HepG2 (cell line): ENCODE data around the gene HOXA5. TPM values are rescaled to one million over a fixed set of nuclear protein-coding genes. Genes with fewer than 3 reads are reported as not detected.

ENCODE experiments used
- ATAC-seq: fragments of 200-7000 bp; cut with Tn5 transposase; 3 replicates; pipeline ENCODE4 v1.9.1; 2020; ENCODE audit warnings: mild to moderate bottlenecking, moderate library complexity
- BruUV-seq: library from RNA; stranded (reverse); fragments of 400-500 nt; replicated peaks from 2 replicates; lab custom pipeline; 2021; lab: Mats Ljungman, UMichigan
- CTCF ChIA-PET: fragments of 300-600 bp; formaldehyde crosslinking; extraction: SDS; loops from one replicate; lab custom pipeline; 2021; ENCODE audit warnings: low total read pairs, inconsistent platforms, low intra/inter-chr PET ratio; lab: Yijun Ruan, JAX
- POLR2A ChIA-PET: fragments of 350-600 bp; sonication (Branson Sonifier 250); formaldehyde crosslinking; loops from one replicate; lab custom pipeline; 2020; ENCODE audit warnings: antibody characterized with exemption, inconsistent platforms; lab: Yijun Ruan, JAX
- DNase-seq: peaks from one replicate; pipeline ENCODE4 v3.0.0-alpha.2; 2015; ENCODE audit warnings: low spot score
- FAIRE-seq: peaks from 3 replicates; lab custom pipeline; 2011; peaks lifted over from hg19 to GRCh38; lab: Jason Lieb, UNC
- H2AFZ ChIP-seq: one replicate; pipeline ENCODE4 v1.6.1; 2011; ENCODE audit warnings: low read length, inconsistent platforms
- H3K27ac ChIP-seq: fragments of 300-600 bp; 3 replicates; pipeline ENCODE4 v1.8.0; 2011; ENCODE audit warnings: mixed run types, mild to moderate bottlenecking, mixed read lengths, low read length, inconsistent platforms; ENCODE audit not compliant: insufficient read depth; ENCODE audit errors: extremely low read length
- H3K27me3 ChIP-seq, 2 experiments: fragments of 200-600 bp in 1 of 2; 2 replicates in 1 of 2; 3 replicates in 1 of 2; pipeline versions ENCODE4 v1.6.0 to v1.8.0; 2011; ENCODE audit warnings: low read length in 2 of 2, mild to moderate bottlenecking in 2 of 2, moderate library complexity in 2 of 2, inconsistent platforms in 1 of 2; ENCODE audit not compliant: insufficient read depth in 2 of 2, control insufficient read depth in 1 of 2
- H3K36me3 ChIP-seq, 2 experiments: fragments of 200-600 bp in 1 of 2; replicated peaks in 1 of 2; 2 replicates in 1 of 2; 3 replicates in 1 of 2; pipeline versions ENCODE4 v1.5.1 to v1.8.0; 2011; ENCODE audit warnings: low read length in 2 of 2, inconsistent platforms in 1 of 2; ENCODE audit not compliant: insufficient read depth in 2 of 2, control insufficient read depth in 1 of 2
- H3K4me1 ChIP-seq: 2 replicates; pipeline ENCODE4 v1.5.1; 2012; ENCODE audit warnings: low read length, inconsistent platforms; ENCODE audit not compliant: insufficient read depth
- H3K4me2 ChIP-seq: 2 replicates; pipeline ENCODE4 v1.6.0; 2011; ENCODE audit warnings: low read depth, low read length, inconsistent platforms
- H3K4me3 ChIP-seq, 3 experiments: fragments of 200-600 bp in 1 of 3; sonication (generic), shearing (Covaris generic) in 1 of 3; replicated peaks in 1 of 3; 2 replicates each; pipeline ENCODE4 v1.5.1; 2011 to 2016; ENCODE audit warnings: low read length in 3 of 3, inconsistent platforms in 2 of 3, low read depth in 2 of 3, mild to moderate bottlenecking in 2 of 3, control low read depth in 1 of 3, mixed read lengths in 1 of 3; ENCODE audit not compliant: insufficient read depth in 1 of 3
- H3K79me2 ChIP-seq: one replicate; pipeline ENCODE4 v1.6.1; 2011; ENCODE audit warnings: low read length, inconsistent platforms; ENCODE audit not compliant: insufficient read depth
- H3K9ac ChIP-seq: 2 replicates; pipeline ENCODE4 v1.6.0; 2011; ENCODE audit warnings: mild to moderate bottlenecking, low read depth, low read length, inconsistent platforms; ENCODE audit not compliant: insufficient read depth
- H3K9me3 ChIP-seq: 2 replicates; pipeline ENCODE4 v1.5.1; 2012; ENCODE audit warnings: mild to moderate bottlenecking, low read length
- H4K20me1 ChIP-seq: 2 replicates; pipeline ENCODE4 v1.6.0; 2011; ENCODE audit warnings: inconsistent platforms, mild to moderate bottlenecking, low read length, moderate library complexity; ENCODE audit not compliant: insufficient read depth
- HNRNPLL ChIP-seq: fragments of 200-400 bp; formaldehyde crosslinking; IDR thresholded peaks from 2 replicates; pipeline ENCODE4 v1.6.1; 2017; ENCODE audit warnings: mild to moderate bottlenecking, low read depth, low read length; ENCODE audit not compliant: poor library complexity, severe bottlenecking
- KDM2A ChIP-seq: sonication (generic); formaldehyde crosslinking; IDR thresholded peaks from 2 replicates; pipeline ENCODE4 v1.4.0; 2020; ENCODE audit warnings: low read depth, missing genetic modification reagents, borderline replicate concordance
- MEIS1 ChIP-seq: sonication (generic); formaldehyde crosslinking; IDR thresholded peaks from 2 replicates; pipeline ENCODE4 v1.9.0; 2021; ENCODE audit warnings: mild to moderate bottlenecking, missing genetic modification reagents, moderate library complexity, borderline replicate concordance
- MZF1 ChIP-seq: sonication (generic); formaldehyde crosslinking; IDR thresholded peaks from 2 replicates; pipeline ENCODE4 v1.8.1; 2023; ENCODE audit warnings: mild to moderate bottlenecking, missing genetic modification reagents, borderline replicate concordance
- RBM39 ChIP-seq: fragments of 200-400 bp; formaldehyde crosslinking; IDR thresholded peaks from one replicate; pipeline ENCODE4 v1.6.1; 2018; ENCODE audit warnings: antibody characterized with exemption, mild to moderate bottlenecking, low read depth, low read length; ENCODE audit not compliant: poor library complexity, severe bottlenecking
- TEAD3 ChIP-seq: optimal IDR thresholded peaks from 2 replicates; pipeline ENCODE3; 2016; ENCODE audit warnings: borderline replicate concordance
- XBP1 ChIP-seq: sonication (generic); formaldehyde crosslinking; IDR thresholded peaks from 2 replicates; pipeline ENCODE4 v1.5.0; 2020; ENCODE audit warnings: missing genetic modification reagents
- XRCC5 ChIP-seq: fragments of 200-400 bp; formaldehyde crosslinking; optimal IDR thresholded peaks from 2 replicates; pipeline ENCODE3; 2017; ENCODE audit warnings: mild to moderate bottlenecking, low read length
- ZFY ChIP-seq: sonication (generic); formaldehyde crosslinking; IDR thresholded peaks from 2 replicates; pipeline ENCODE4 v1.4.0; 2020; ENCODE audit warnings: missing genetic modification reagents
- ZKSCAN5 ChIP-seq: sonication (generic); formaldehyde crosslinking; IDR thresholded peaks from 2 replicates; pipeline ENCODE4 v1.5.1; 2020; ENCODE audit warnings: mild to moderate bottlenecking, missing genetic modification reagents
- ZNF10 ChIP-seq: sonication (generic); formaldehyde crosslinking; IDR thresholded peaks from 2 replicates; pipeline ENCODE4 v1.4.0; 2020; ENCODE audit warnings: mild to moderate bottlenecking, low read depth, missing genetic modification reagents, borderline replicate concordance
- ZNF317 ChIP-seq: sonication (generic); formaldehyde crosslinking; IDR thresholded peaks from 2 replicates; pipeline ENCODE4 v1.5.0; 2020; ENCODE audit warnings: mild to moderate bottlenecking, missing genetic modification reagents
- ZNF687 ChIP-seq: sonication (generic); formaldehyde crosslinking; IDR thresholded peaks from 2 replicates; pipeline ENCODE4 v1.5.1; 2020; ENCODE audit warnings: mild to moderate bottlenecking, missing genetic modification reagents, moderate library complexity
- ZNF878 ChIP-seq: sonication (generic); formaldehyde crosslinking; IDR thresholded peaks from 2 replicates; pipeline ENCODE4 v1.8.1; 2023; ENCODE audit warnings: mild to moderate bottlenecking, missing genetic modification reagents, moderate library complexity
- WGBS: methylation state at CpG from one replicate; pipeline ENCODE4 v1.1.6; 2017; ENCODE audit warnings: low lambda C conversion rate; 5-methylcytosine and 5-hydroxymethylcytosine counted together
- in situ Hi-C: cut with HindIII; loops from 2 replicates; pipeline ENCODE4 v1.10.0; 2017; ENCODE audit warnings: low pct_unique_long_range_greater_than_20kb; ENCODE audit not compliant: extremely low pct_ligation_motif_present
- intact Hi-C: fragments of 100-400 bp; cut with micrococcal nuclease; formaldehyde crosslinking; loops from one replicate; pipeline ENCODE4 v1.10.0; 2022; ENCODE audit not compliant: unreplicated experiment
- polyA plus RNA-seq, 8 experiments: library from polyadenylated mRNA; depleted of rRNA in 3 of 8; stranded (reverse) in 7 of 8; unstranded in 1 of 8; fragments of >200 nt; fragmentation: Illumina TruSeq in 4 of 8; extraction: Trizol in 4 of 8; gene quantifications; 2 replicates each; pipeline versions ENCODE4 v1.2.1 to v1.2.3, GENCODE V29; 2011 to 2016; ENCODE audit warnings: low read depth in 4 of 8, missing spikeins in 1 of 8, mixed read lengths in 1 of 8; ENCODE audit not compliant: insufficient read depth in 1 of 8
- total RNA-seq, 5 experiments: library from RNA; depleted of rRNA; stranded (reverse); fragments of >200 nt; fragmentation: Illumina TruSeq; extraction: Trizol; gene quantifications; 2 replicates each; pipeline ENCODE4 v1.2.3, GENCODE V29; 2016; ENCODE audit warnings: low read depth in 1 of 5
- TF ChIP-seq, protein P1 (sequence below): sonication (generic); formaldehyde crosslinking; IDR thresholded peaks from 2 replicates; pipeline ENCODE4 v1.4.0; 2020; ENCODE audit warnings: missing genetic modification reagents

The HOXA5 gene
- total and polyA plus RNA-seq, 2 of the 13 experiments (the other 11 are each of a cell fraction or from before 2014, with no cell fraction given), result 3.2 to 3.6 TPM

DNA sequence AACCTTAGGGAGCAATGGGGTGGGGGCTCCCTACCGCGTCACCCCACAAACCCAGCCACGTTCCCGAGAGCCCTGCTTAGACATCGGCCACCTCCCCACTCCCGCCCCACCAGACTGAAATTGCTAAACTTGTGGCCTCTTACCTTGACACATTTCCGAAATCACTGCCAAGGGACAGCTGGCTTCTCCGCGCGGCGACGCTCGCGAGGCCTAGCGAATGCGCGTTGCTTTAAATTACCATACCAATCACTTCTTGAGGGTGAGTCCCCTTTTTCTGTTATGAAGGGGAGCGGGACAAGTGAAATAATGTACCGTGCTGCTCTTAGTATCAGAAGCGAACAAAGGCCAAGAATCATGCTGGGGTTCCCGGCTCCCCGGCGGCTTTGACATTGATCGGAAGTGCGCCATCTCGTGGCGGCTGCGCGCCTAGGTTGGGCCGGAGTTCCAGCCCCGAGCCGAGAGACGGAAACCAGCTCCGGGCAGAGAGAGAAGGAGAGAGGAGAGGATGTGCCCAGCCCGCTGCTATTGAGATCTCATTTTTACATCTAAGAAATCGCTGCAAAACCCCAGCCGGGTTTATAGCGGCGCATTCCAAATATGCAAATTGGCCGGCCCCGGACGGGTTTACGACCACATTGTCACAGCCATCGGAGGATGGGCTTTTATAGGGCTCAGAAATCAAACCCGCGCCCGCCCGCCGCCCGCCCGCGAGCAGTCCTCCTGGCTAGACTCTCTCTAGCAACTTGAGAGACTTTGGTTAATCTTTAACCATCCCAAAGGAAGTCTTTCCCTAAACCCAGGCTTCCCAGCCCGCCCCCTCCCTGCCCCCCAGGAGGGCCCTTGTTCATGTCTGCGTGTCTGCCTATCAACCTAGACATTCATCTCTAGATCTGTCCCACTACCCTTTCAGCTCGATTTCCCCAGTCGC, 36.3 kb upstream of the HOXA5 start:
- no peak overlapping the region for H3K27ac ChIP-seq
- 14% methylated on average over 41 of the region's 56 CpGs for WGBS
- H3K79me2 ChIP-seq, result no peaks in the 10 kb centered on the region
- H3K4me2 ChIP-seq, result peak overlapping the region; percentile 83
- H3K9me3 ChIP-seq, result no peaks in the 10 kb centered on the region
- ATAC-seq (peak; percentile 79), FAIRE-seq (no peak), DNase-seq (peak; percentile 41)
- intact Hi-C loops (no loop called here), in situ Hi-C loops (no loop called here)
- H3K36me3 ChIP-seq, result no peaks in the 10 kb centered on the region
- peaks cover 15 to 87% of the 10 kb centered on the region in 2 experiments for H3K27me3 ChIP-seq
- peak overlapping the region in 2 of 3 experiments; percentile 40 to 62; a peak in 4 of 6 replicates for H3K4me3 ChIP-seq
- BruUV-seq, result no TSS peak
- H3K4me1 ChIP-seq, result peaks cover 34% of the 10 kb centered on the region
- POLR2A ChIA-PET, result no interaction called here
- peaks cover 2% of the 10 kb centered on the region; the same call in 1 of the 2 replicates for H4K20me1 ChIP-seq
- peak overlapping the region; percentile 17; the same call in 1 of the 2 replicates for H3K9ac ChIP-seq
- CTCF ChIA-PET, result no interaction called here
- no peak overlapping the region for H2AFZ ChIP-seq
- TF ChIP-seq MZF1 (CRISPR knock-in tag) (no peak), RBM39 (peak; percentile 30), ZNF687 (peak; percentile 57), ZNF10 (CRISPR knock-in tag) (no peak), ZKSCAN5 (no peak), ZFY (peak; percentile 27; the same call in 1 of the 2 replicates), KDM2A (peak; percentile 64), XRCC5 (peak; percentile 62), ZNF317 (CRISPR knock-in tag) (no peak), MEIS1 (CRISPR knock-in tag) (peak; percentile 54; the same call in 1 of the 2 replicates), HNRNPLL (peak; percentile 26), ZNF878 (CRISPR knock-in tag) (0 out of 2 replicates have a peak, but pooled peaks have one; percentile 61), XBP1 (CRISPR knock-in tag) (no peak), TEAD3 (CRISPR knock-in tag) (peak; percentile 20)
- TF ChIP-seq, protein P1, sequence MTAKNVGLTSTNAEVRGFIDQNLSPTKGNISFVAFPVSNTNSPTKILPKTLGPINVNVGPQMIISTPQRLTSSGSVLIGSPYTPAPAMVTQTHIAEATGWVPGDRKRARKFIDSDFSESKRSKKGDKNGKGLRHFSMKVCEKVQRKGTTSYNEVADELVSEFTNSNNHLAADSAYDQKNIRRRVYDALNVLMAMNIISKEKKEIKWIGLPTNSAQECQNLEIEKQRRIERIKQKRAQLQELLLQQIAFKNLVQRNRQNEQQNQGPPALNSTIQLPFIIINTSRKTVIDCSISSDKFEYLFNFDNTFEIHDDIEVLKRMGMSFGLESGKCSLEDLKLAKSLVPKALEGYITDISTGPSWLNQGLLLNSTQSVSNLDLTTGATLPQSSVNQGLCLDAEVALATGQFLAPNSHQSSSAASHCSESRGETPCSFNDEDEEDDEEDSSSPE (CRISPR knock-in tag), result no peak
